Kidney (tissue), 14 donors: Measurements from ENCODE around the gene FKBP6. TPM values are rescaled to one million over a fixed set of nuclear protein-coding genes. Genes with fewer than 3 reads are reported as not detected.

Experiments
- DNase-seq, 5 donors: peaks; one replicate each; pipeline ENCODE4 v3.0.0-alpha.2; 2013 to 2020
- FAIRE-seq: peaks from 2 replicates; lab custom pipeline; 2012; peaks lifted over from hg19 to GRCh38; lab: Jason Lieb, UNC
- H3K27ac ChIP-seq, 2 donors: one replicate each; pipeline ENCODE4 v1.7.0; 2013; ENCODE audit warnings: low read depth in 2 of 2, low read length in 2 of 2, inconsistent platforms in 1 of 2
- H3K27me3 ChIP-seq: one replicate; pipeline ENCODE4 v1.7.1; 2013; ENCODE audit warnings: low read length, inconsistent platforms; ENCODE audit not compliant: control insufficient read depth, insufficient read depth
- H3K36me3 ChIP-seq, 3 donors: one replicate each; pipeline versions ENCODE4 v1.7.0 to v1.7.1; 2013; ENCODE audit warnings: low read length in 3 of 3, control low read depth in 1 of 3, inconsistent platforms in 1 of 3; ENCODE audit not compliant: insufficient read depth in 3 of 3, control insufficient read depth in 2 of 3
- H3K4me1 ChIP-seq, 3 donors: one replicate each; pipeline versions ENCODE4 v1.7.0 to v1.7.1; 2013; ENCODE audit warnings: low read length in 3 of 3, inconsistent platforms in 1 of 3, low read depth in 1 of 3; ENCODE audit not compliant: control insufficient read depth in 2 of 3, insufficient read depth in 2 of 3
- H3K4me3 ChIP-seq, 3 donors: one replicate each; pipeline versions ENCODE4 v1.7.0 to v1.8.1; 2013; ENCODE audit warnings: low read length in 3 of 3, control low read depth in 1 of 3, inconsistent platforms in 1 of 3
- H3K9ac ChIP-seq, 3 donors: one replicate each; pipeline versions ENCODE4 v1.7.0 to v1.7.1; 2013; ENCODE audit warnings: low read length in 3 of 3, control low read depth in 1 of 3, inconsistent platforms in 1 of 3
- H3K9me3 ChIP-seq, 3 donors: one replicate each; pipeline versions ENCODE4 v1.7.0 to v1.7.1; 2013; ENCODE audit warnings: low read length in 3 of 3, control low read depth in 1 of 3, inconsistent platforms in 1 of 3; ENCODE audit not compliant: control insufficient read depth in 2 of 3, insufficient read depth in 1 of 3
- intact Hi-C: fragments of 100-400 bp; cut with DNase I; formaldehyde crosslinking; loops from one replicate; pipeline ENCODE4 v1.11.1; 2022
- polyA plus RNA-seq: library from polyadenylated mRNA; stranded (reverse); fragments of 350-450 nt; fragmentation: Illumina TruSeq; extraction: RNeasy Lipid Tissue Mini Kit (QIAGEN cat#74804); gene quantifications from one replicate; pipeline ENCODE4 v1.2.3, GENCODE V29; 2014; ENCODE audit warnings: low read depth, low replicate concordance; ENCODE audit not compliant: insufficient read depth
- total RNA-seq: library from RNA; stranded (reverse); fragmentation: NEBNext Ultra II Directional; extraction: Animal tissue kit (Norgen Biotek cat#: 25700); gene quantifications from one replicate; pipeline ENCODE4 v1.2.1, GENCODE V29; 2021
- TF ChIP-seq, protein P1 (sequence below): IDR thresholded peaks from 3 replicates; pipeline ENCODE4 v1.5.1; 2012; ENCODE audit warnings: mild to moderate bottlenecking, moderate library complexity, borderline replicate concordance; ENCODE audit not compliant: insufficient read depth; ENCODE audit errors: extremely low read depth
- donor health status: control.
- donor health status: control.
- donor health status: control.
- donor health status: control.
- donor health status: control.
- donor health status: DM: yes; HTN: yes; CAD: no.
- donor health status: Normal renal cell carcinoma (clear cell type).

FKBP6 gene
- total and polyA plus RNA-seq, 2 donors from 2014 or later: 0.13 TPM; not detected in 1

- H3K9me3 ChIP-seq: no peaks in the 10 kb centered on the region
- DNase-seq: peak in 1 of 5 donors; percentile 6
- TF ChIP-seq, protein P1, sequence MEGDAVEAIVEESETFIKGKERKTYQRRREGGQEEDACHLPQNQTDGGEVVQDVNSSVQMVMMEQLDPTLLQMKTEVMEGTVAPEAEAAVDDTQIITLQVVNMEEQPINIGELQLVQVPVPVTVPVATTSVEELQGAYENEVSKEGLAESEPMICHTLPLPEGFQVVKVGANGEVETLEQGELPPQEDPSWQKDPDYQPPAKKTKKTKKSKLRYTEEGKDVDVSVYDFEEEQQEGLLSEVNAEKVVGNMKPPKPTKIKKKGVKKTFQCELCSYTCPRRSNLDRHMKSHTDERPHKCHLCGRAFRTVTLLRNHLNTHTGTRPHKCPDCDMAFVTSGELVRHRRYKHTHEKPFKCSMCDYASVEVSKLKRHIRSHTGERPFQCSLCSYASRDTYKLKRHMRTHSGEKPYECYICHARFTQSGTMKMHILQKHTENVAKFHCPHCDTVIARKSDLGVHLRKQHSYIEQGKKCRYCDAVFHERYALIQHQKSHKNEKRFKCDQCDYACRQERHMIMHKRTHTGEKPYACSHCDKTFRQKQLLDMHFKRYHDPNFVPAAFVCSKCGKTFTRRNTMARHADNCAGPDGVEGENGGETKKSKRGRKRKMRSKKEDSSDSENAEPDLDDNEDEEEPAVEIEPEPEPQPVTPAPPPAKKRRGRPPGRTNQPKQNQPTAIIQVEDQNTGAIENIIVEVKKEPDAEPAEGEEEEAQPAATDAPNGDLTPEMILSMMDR: no peak
- FAIRE-seq: no peak
- intact Hi-C loops: no loop called here
- no peak overlapping the region for H3K27ac ChIP-seq
- H3K9ac ChIP-seq: no peak overlapping the region
- no peaks in the 10 kb centered on the region for H3K27me3 ChIP-seq
- H3K4me1 ChIP-seq: peaks cover 0 to 2% (median 0%) of the 10 kb centered on the region in 3 donors
- H3K36me3 ChIP-seq: no peaks in the 10 kb centered on the region
- no peak overlapping the region for H3K4me3 ChIP-seq
Observed at GRCh38 chr7:73349763-73350162, 21.8 kb downstream of the FKBP6 start.

GRCh38 chr7:73350306-73351068 is 22.5 kb downstream of the FKBP6 start:
- H3K9ac ChIP-seq: no peak overlapping the region

DNA sequence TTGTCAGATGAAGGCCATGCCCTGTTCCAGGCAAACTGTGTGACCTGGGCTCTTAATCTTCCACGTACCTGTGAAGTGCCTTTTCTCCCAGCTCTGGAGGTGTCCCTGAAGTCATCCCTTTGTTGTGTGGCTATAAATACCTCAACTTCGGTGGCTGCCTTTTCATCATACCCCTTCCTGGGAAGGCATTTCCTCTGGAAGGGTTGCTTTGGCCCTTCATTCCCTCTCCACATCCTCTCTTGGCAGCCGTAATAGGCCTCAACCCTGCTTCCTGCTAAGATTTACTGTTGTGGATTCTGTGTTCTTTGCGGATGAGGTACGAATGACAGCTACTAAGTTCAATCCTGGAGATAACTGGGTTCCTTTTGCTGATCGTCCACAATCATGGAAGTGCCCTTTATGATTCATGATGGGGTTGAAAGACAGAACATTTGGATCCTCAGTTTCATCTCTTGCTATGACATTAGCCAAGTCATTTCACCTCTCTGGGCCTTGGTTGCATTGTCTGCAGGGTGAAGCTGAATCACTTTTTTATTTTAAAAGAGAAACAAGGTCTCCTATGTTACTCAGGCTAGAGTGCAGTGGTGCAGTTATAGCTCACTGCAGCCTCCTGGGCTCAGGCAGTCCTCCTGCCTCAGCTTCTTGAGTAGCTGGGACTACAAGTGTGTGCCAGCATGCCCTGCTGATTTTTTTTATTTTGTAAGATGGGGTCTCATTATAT is 23.6 kb downstream of the FKBP6 start:
- no peaks in the 10 kb centered on the region for H3K4me1 ChIP-seq
- H3K36me3 ChIP-seq: no peaks in the 10 kb centered on the region
- intact Hi-C loops: no loop called here
- no peak overlapping the region for H3K27ac ChIP-seq
- H3K27me3 ChIP-seq: no peaks in the 10 kb centered on the region
- H3K4me3 ChIP-seq: no peak overlapping the region
- TF ChIP-seq, protein P1: no peak
- H3K9me3 ChIP-seq: no peaks in the 10 kb centered on the region
- FAIRE-seq (no peak), DNase-seq (peak in 2 of 5 donors; percentile 3 to 42)
- H3K9ac ChIP-seq: no peak overlapping the region

More at GRCh38 chr7:73350306-73351068, 22.5 kb downstream of the FKBP6 start:
- Histone ChIP-seq H3K4me3 (no peak overlapping the region), H3K4me1 (peaks cover 0 to 2% (median 0%) of the 10 kb centered on the region in 3 donors), H3K27ac (no peak overlapping the region), H3K9me3 (no peaks in the 10 kb centered on the region), H3K36me3 (no peaks in the 10 kb centered on the region), H3K27me3 (no peaks in the 10 kb centered on the region)
- DNase-seq: peak in 3 of 5 donors; percentile 35 to 73 (median 36)
- TF ChIP-seq, protein P1: no peak
- intact Hi-C loops: no loop called here
- no peak for FAIRE-seq
